ENCODE results near the gene RHPN2.

The RHPN2 gene

DNA sequence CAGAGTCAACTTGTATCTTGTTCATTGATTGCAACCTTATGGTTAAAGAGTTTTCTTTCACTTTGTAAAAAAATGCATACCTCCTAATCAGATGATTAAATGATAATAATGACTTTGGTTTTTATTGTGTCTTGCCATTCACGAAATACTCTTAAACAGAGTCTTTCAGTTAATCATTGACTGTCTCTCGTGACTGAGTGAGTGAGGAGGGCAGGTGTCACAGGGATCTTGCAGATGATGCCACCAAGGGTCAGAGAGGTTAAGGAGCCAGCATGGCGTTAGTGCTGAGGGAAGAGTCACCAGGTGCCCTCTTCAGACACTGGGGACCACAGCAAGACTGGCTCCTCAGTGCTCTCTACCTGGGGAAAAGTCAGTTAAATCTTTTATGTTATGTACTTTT is 24.3 kb upstream of the RHPN2 start:
- H3K9me3 ChIP-seq (replicated peaks in 1 of 2; ENCODE audit: control insufficient read depth in 2 of 2, insufficient read depth in 1 of 2, low read depth in 1 of 2, low read length in 2 of 2): no peaks in the 10 kb centered on the region
- no peak overlapping the region for H3K9ac ChIP-seq (ENCODE audit: low read depth, low read length, poor library complexity)
- no peak overlapping the region for H4K91ac ChIP-seq (ENCODE audit: low read depth, low read length, poor library complexity)
- no peak overlapping the region for H2BK15ac ChIP-seq (ENCODE audit: low read length)
- H3K23ac ChIP-seq (ENCODE audit: low read depth, low read length, poor library complexity): no peak overlapping the region
- WGBS, 2 donors (ENCODE audit: extremely low coverage in 2 of 2, insufficient read length in 2 of 2, insufficient replicate concordance in 1 of 2): no CpG with 5 or more reads among the region's 3 CpGs
- no peak overlapping the region for H3K14ac ChIP-seq (ENCODE audit: low read length)
- no peak overlapping the region for H3K18ac ChIP-seq (ENCODE audit: low read length)
- no peak overlapping the region for H3K4me3 ChIP-seq (ENCODE audit: low read length in 2 of 2)
- peaks cover 16 to 49% of the 10 kb centered on the region in 2 donors for H3K36me3 ChIP-seq (replicated peaks in 1 of 2; ENCODE audit: control insufficient read depth in 2 of 2, insufficient read depth in 2 of 2, low read length in 2 of 2)
- H2BK120ac ChIP-seq (ENCODE audit: low read depth, low read length): no peak overlapping the region
- H3K27me3 ChIP-seq (ENCODE audit: control insufficient read depth in 3 of 3, insufficient read depth in 3 of 3, low read depth in 1 of 3, low read length in 3 of 3): no peaks in the 10 kb centered on the region
- H3K79me1 ChIP-seq (ENCODE audit: low read depth, low read length): peaks cover 1% of the 10 kb centered on the region
- no peak overlapping the region for H3K4ac ChIP-seq (ENCODE audit: low read length)
- DNase-seq (ENCODE audit: low spot score): no peak
- H3K4me2 ChIP-seq (ENCODE audit: insufficient read depth, low read length, poor library complexity, severe bottlenecking): no peak overlapping the region
- no peak overlapping the region for H2AK5ac ChIP-seq (ENCODE audit: low read depth, low read length)
- no peak overlapping the region for H2BK12ac ChIP-seq (ENCODE audit: low read length)
- H2BK5ac ChIP-seq (ENCODE audit: low read length): no peak overlapping the region
- H3K27ac ChIP-seq (replicated peaks; ENCODE audit: low read length): no peak overlapping the region
- no peak overlapping the region for H2AFZ ChIP-seq (ENCODE audit: low read length)
- H4K8ac ChIP-seq (ENCODE audit: low read depth, low read length): no peak overlapping the region
- no peaks in the 10 kb centered on the region for H3K4me1 ChIP-seq (ENCODE audit: control insufficient read depth in 2 of 2, insufficient read depth in 1 of 2, low read depth in 1 of 2, low read length in 2 of 2)

- H3K27ac ChIP-seq (replicated peaks; ENCODE audit: low read length): no peak overlapping the region
- WGBS, 2 donors (ENCODE audit: extremely low coverage in 2 of 2, insufficient read length in 2 of 2, insufficient replicate concordance in 1 of 2): 86% methylated on average over 1 of the region's 1 CpG; no CpG with 5 or more reads in 1 of the 2 donors
These were observed 22.3 kb upstream of the RHPN2 start for GRCh38 chr19:33086955-33087354.

DNA sequence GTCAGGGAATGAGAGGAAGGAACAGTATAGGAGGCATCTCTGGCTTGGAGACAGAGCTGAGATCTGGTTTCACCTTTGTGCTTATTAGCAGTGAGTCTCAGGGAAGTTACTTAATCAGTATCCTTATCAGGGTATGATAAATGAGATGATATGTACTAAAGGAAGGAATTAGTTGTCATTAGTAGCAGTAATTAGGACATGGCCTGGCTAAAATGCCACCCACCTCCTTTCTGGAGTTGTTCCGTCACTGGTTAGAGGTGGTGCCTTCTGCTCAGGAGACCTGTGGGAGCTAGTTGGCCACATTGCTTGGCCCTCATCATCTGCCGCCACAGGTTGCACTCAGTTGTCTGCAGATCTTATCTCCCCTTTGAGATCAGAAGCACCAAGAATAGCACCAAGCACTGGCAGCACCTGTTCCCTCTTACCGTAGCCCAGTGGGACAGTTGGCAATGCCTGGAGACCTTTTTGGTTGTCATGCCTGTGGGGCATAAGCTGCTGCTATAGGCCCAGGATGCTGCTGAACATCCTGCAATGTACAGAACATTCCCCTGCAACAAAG is 21.0 kb upstream of the RHPN2 start:
- no peak overlapping the region for H3K4me3 ChIP-seq (ENCODE audit: low read length in 2 of 2)
- WGBS, 2 donors (ENCODE audit: extremely low coverage in 2 of 2, insufficient read length in 2 of 2, insufficient replicate concordance in 1 of 2): no CpG with 5 or more reads among the region's 3 CpGs

More at GRCh38 chr19:33086955-33087354, 22.3 kb upstream of the RHPN2 start:
- Histone ChIP-seq H4K8ac (ENCODE audit: low read depth, low read length) (no peak overlapping the region), H2BK5ac (ENCODE audit: low read length) (no peak overlapping the region), H2BK120ac (ENCODE audit: low read depth, low read length) (no peak overlapping the region), H2BK12ac (ENCODE audit: low read length) (no peak overlapping the region), H4K91ac (ENCODE audit: low read depth, low read length, poor library complexity) (no peak overlapping the region), H2AK5ac (ENCODE audit: low read depth, low read length) (no peak overlapping the region), H2AFZ (ENCODE audit: low read length) (no peak overlapping the region), H3K4me2 (ENCODE audit: insufficient read depth, low read length, poor library complexity, severe bottlenecking) (no peak overlapping the region), H3K18ac (ENCODE audit: low read length) (no peak overlapping the region), H3K4me1 (ENCODE audit: control insufficient read depth in 2 of 2, insufficient read depth in 1 of 2, low read depth in 1 of 2, low read length in 2 of 2) (peaks cover 0 to 2% of the 10 kb centered on the region in 2 donors), H3K4ac (ENCODE audit: low read length) (no peak overlapping the region), H3K4me3 (ENCODE audit: low read length in 2 of 2) (no peak overlapping the region), H3K79me1 (ENCODE audit: low read depth, low read length) (peaks cover 1% of the 10 kb centered on the region), H3K36me3 (replicated peaks in 1 of 2; ENCODE audit: control insufficient read depth in 2 of 2, insufficient read depth in 2 of 2, low read length in 2 of 2) (peaks cover 4 to 35% of the 10 kb centered on the region in 2 donors), H2BK15ac (ENCODE audit: low read length) (no peak overlapping the region), H3K14ac (ENCODE audit: low read length) (no peak overlapping the region), H3K27me3 (ENCODE audit: control insufficient read depth in 3 of 3, insufficient read depth in 3 of 3, low read depth in 1 of 3, low read length in 3 of 3) (no peaks in the 10 kb centered on the region), H3K23ac (ENCODE audit: low read depth, low read length, poor library complexity) (no peak overlapping the region), H3K9ac (ENCODE audit: low read depth, low read length, poor library complexity) (no peak overlapping the region), H3K9me3 (replicated peaks in 1 of 2; ENCODE audit: control insufficient read depth in 2 of 2, insufficient read depth in 1 of 2, low read depth in 1 of 2, low read length in 2 of 2) (no peaks in the 10 kb centered on the region)
- DNase-seq (ENCODE audit: low spot score): no peak

GRCh38 chr19:33080761-33081681 is 16.3 kb upstream of the RHPN2 start, which contains the start of gene GPATCH1:
TSS of gene GPATCH1 (plus strand) at chr19:33081181. CDS start at chr19:33081194, 13 bp downstream.
- H4K91ac ChIP-seq (ENCODE audit: low read depth, low read length, poor library complexity): peak within 1 kb of the TSS; percentile 40
- no CpG with 5 or more reads among the region's 62 CpGs for WGBS, 2 donors (ENCODE audit: extremely low coverage in 2 of 2, insufficient read length in 2 of 2, insufficient replicate concordance in 1 of 2)
- no peak within 1 kb of the TSS for H2BK12ac ChIP-seq (ENCODE audit: low read length)
- peak; percentile 86 for DNase-seq (ENCODE audit: low spot score)
- H3K14ac ChIP-seq (ENCODE audit: low read length): no peak within 1 kb of the TSS
- H3K9ac ChIP-seq (ENCODE audit: low read depth, low read length, poor library complexity): peak within 1 kb of the TSS; percentile 92
- H3K4me3 ChIP-seq (ENCODE audit: low read length in 2 of 2): peak within 1 kb of the TSS; percentile 95
- peak within 1 kb of the TSS; percentile 53 for H3K4ac ChIP-seq (ENCODE audit: low read length)
- H3K27ac ChIP-seq (replicated peaks; ENCODE audit: low read length): peak within 1 kb of the TSS; percentile 69
- no peaks in the 10 kb centered on the region for H3K27me3 ChIP-seq (ENCODE audit: control insufficient read depth in 3 of 3, insufficient read depth in 3 of 3, low read depth in 1 of 3, low read length in 3 of 3)
- H3K9me3 ChIP-seq (replicated peaks in 1 of 2; ENCODE audit: control insufficient read depth in 2 of 2, insufficient read depth in 1 of 2, low read depth in 1 of 2, low read length in 2 of 2): no peaks in the 10 kb centered on the region
- no peak within 1 kb of the TSS for H2AK5ac ChIP-seq (ENCODE audit: low read depth, low read length)
- H2BK5ac ChIP-seq (ENCODE audit: low read length): no peak within 1 kb of the TSS
- peak within 1 kb of the TSS; percentile 81 for H3K23ac ChIP-seq (ENCODE audit: low read depth, low read length, poor library complexity)
- H2AFZ ChIP-seq (ENCODE audit: low read length): peak within 1 kb of the TSS; percentile 98
- H4K8ac ChIP-seq (ENCODE audit: low read depth, low read length): no peak within 1 kb of the TSS
- peaks cover 0 to 4% of the 10 kb centered on the region in 2 donors for H3K4me1 ChIP-seq (ENCODE audit: control insufficient read depth in 2 of 2, insufficient read depth in 1 of 2, low read depth in 1 of 2, low read length in 2 of 2)
- H2BK120ac ChIP-seq (ENCODE audit: low read depth, low read length): no peak within 1 kb of the TSS
- H2BK15ac ChIP-seq (ENCODE audit: low read length): peak within 1 kb of the TSS; percentile 78
- H3K79me1 ChIP-seq (ENCODE audit: low read depth, low read length): peaks cover 8% of the 10 kb centered on the region
- H3K18ac ChIP-seq (ENCODE audit: low read length): peak within 1 kb of the TSS; percentile 94
- H3K36me3 ChIP-seq (replicated peaks in 1 of 2; ENCODE audit: control insufficient read depth in 2 of 2, insufficient read depth in 2 of 2, low read length in 2 of 2): no peaks in the 10 kb centered on the region
- H3K4me2 ChIP-seq (ENCODE audit: insufficient read depth, low read length, poor library complexity, severe bottlenecking): peak within 1 kb of the TSS; percentile 89

More for the DNA sequence above, 21.0 kb upstream of the RHPN2 start:
- no peak overlapping the region for H2BK12ac ChIP-seq (ENCODE audit: low read length)
- no peak overlapping the region for H3K23ac ChIP-seq (ENCODE audit: low read depth, low read length, poor library complexity)
- no peaks in the 10 kb centered on the region for H3K9me3 ChIP-seq (replicated peaks in 1 of 2; ENCODE audit: control insufficient read depth in 2 of 2, insufficient read depth in 1 of 2, low read depth in 1 of 2, low read length in 2 of 2)
- no peak overlapping the region for H3K27ac ChIP-seq (replicated peaks; ENCODE audit: low read length)
- H3K4me2 ChIP-seq (ENCODE audit: insufficient read depth, low read length, poor library complexity, severe bottlenecking): no peak overlapping the region
- H2BK120ac ChIP-seq (ENCODE audit: low read depth, low read length): no peak overlapping the region
- H2BK5ac ChIP-seq (ENCODE audit: low read length): no peak overlapping the region
- peaks cover 0 to 4% of the 10 kb centered on the region in 2 donors for H3K4me1 ChIP-seq (ENCODE audit: control insufficient read depth in 2 of 2, insufficient read depth in 1 of 2, low read depth in 1 of 2, low read length in 2 of 2)
- no peak overlapping the region for H2AFZ ChIP-seq (ENCODE audit: low read length)
- no peak overlapping the region for H2AK5ac ChIP-seq (ENCODE audit: low read depth, low read length)
- peaks cover 4 to 25% of the 10 kb centered on the region in 2 donors for H3K36me3 ChIP-seq (replicated peaks in 1 of 2; ENCODE audit: control insufficient read depth in 2 of 2, insufficient read depth in 2 of 2, low read length in 2 of 2)
- H3K27me3 ChIP-seq (ENCODE audit: control insufficient read depth in 3 of 3, insufficient read depth in 3 of 3, low read depth in 1 of 3, low read length in 3 of 3): no peaks in the 10 kb centered on the region
- no peak overlapping the region for H4K8ac ChIP-seq (ENCODE audit: low read depth, low read length)
- no peak overlapping the region for H3K14ac ChIP-seq (ENCODE audit: low read length)
- H3K79me1 ChIP-seq (ENCODE audit: low read depth, low read length): peaks cover 7% of the 10 kb centered on the region
- H3K4ac ChIP-seq (ENCODE audit: low read length): no peak overlapping the region
- no peak overlapping the region for H4K91ac ChIP-seq (ENCODE audit: low read depth, low read length, poor library complexity)
- no peak for DNase-seq (ENCODE audit: low spot score)
- H3K9ac ChIP-seq (ENCODE audit: low read depth, low read length, poor library complexity): no peak overlapping the region
- H2BK15ac ChIP-seq (ENCODE audit: low read length): no peak overlapping the region
- no peak overlapping the region for H3K18ac ChIP-seq (ENCODE audit: low read length)
